T-helper 2 cell (primary cell): ENCODE data around the gene AK4.
A peak's percentile ranks its signal among the peaks of the same experiment; 100 is the strongest.
"Not testable (repeated sequence)": the region's sequence is repeated elsewhere in the genome, so short reads cannot be mapped to it uniquely, and the experiment has no call there.

Source experiments
- DNase-seq, 5 experiments: peaks; one replicate each; pipeline versions ENCODE4 v3.0.0 to v3.0.0-alpha.2; 2012 to 2022
- total RNA-seq, 2 donors: gene quantifications; one replicate each; lab custom pipeline; 2026; lab: John Stamatoyannopoulos, UW

AK4 gene
- 0.31 to 0.61 reads per million in 2 donors for total RNA-seq

DNA sequence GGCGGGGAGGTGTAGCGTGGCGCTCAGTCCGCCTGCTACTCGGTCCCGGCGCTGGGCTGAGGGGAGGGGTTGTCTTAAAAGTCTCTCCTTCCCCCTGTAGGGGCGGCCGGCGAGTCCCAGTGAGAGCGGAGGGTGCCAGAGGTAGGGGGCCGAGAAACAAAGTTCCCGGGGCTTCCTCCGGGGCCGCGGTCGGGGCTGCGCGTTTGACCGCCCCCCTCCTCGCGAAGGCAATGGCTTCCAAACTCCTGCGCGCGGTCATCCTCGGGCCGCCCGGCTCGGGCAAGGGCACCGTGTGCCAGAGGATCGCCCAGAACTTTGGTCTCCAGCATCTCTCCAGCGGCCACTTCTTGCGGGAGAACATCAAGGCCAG, at the start of gene AK4:
Gene AK4, plus strand, starts transcription at position 26 of the 370 bp plus-strand sequence. Its CDS starts 205 bp downstream, at position 231.
- DNase-seq = not testable (repeated sequence)

- no peak for DNase-seq
These were observed 44.2 kb upstream of the AK4 start for GRCh38 chr1:65103807-65104206.

DNA sequence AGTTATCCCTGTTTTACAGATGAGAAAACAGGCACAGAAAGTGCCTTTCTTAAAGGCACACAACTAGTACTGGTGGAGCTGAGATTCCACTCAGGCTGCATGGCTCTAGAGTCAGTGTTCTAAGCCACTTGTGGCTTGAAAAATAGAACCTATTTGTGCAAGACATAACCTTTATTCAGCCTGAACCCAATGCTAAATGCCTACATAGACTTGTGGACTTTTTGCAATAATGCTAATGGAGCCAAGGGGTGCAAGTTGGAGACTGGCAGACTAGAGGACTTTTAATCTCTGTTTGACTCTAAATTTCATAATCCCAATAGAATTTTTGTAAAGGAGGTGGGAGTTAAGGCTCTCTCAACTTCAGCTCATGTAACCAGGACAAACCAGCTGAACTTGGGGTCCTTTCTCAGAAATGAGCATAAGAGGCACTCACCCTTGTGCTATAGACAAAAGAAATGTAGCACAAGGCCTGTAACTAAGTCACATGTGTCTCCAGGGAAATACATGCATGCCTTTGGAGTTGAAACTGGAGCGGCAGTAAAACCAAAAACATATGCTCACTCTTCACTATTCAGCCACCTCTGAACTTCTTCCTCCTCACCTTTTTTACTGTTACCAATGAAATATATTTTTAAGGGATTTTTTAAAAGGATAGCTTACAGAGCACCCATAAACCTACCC, 43.0 kb upstream of the AK4 start:
- DNase-seq = no peak

DNA sequence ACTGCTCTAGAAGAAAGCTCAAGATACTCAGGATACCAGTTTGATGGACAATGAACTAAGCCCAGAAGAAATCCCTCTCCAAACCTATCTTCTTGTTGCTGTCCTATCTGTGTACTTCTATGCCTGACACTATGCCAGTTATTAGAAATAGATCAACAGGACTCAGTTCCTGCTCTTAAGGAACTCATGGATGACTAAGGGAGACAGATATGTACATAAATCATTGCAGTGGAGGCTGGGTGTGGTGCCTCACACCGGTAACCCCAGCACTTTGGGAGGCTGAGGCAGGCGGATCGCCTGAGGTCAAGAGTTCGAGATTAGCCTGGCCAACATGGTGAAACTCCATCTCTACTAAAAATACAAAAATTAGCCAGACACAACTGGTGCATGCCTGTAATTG, 42.4 kb upstream of the AK4 start:
- DNase-seq = no peak

DNA sequence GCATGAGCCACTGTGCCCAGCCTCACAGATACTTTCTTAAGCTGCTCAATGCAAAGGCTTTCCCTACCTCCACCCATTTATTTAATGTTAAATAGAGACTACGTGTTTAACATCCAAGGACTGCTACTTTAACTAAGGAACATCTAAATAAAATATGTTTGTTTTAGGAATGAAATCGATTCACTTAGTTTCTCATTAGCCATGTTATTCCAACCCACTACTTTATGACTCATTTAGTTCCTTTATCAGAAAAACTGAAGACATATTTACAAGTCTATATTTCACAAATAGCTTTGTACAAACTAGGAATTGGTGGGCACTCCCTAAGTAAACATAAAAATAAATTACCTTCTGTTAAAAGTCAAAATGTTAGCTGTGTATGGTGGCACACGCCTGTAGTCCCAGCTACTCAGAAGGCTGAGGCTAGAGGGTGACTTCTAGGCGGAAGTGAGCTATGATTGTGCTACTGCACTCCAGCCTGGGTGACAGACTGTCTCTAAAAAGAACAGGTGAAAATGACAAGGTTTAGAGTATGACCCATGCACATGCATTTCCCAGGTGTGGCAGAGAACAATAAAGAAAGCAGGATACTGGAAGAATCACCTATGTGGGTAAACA, 39.9 kb upstream of the AK4 start:
- DNase-seq = no peak

GRCh38 chr1:65109487-65109886, 38.5 kb upstream of the AK4 start:
- DNase-seq = no peak

DNA sequence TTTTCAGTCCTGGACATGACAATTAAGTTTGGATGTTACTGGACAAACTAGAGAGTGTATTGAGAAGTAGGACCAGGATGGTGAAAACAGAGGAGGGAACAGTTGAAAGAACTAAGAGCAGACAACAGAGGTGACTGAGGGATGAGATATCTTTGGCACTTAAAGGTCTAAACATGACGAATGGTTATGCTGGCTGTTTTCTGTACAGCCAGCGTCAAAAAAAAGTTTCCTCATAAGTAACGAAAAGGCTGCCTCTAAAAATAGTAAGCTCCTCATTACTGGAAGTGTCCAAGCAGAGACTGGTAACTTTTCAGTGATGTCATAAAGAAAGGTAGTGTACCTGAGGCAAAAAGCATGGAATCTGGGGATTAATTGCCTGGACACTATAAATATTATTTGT, 35.2 kb upstream of the AK4 start:
- DNase-seq = no peak

DNA sequence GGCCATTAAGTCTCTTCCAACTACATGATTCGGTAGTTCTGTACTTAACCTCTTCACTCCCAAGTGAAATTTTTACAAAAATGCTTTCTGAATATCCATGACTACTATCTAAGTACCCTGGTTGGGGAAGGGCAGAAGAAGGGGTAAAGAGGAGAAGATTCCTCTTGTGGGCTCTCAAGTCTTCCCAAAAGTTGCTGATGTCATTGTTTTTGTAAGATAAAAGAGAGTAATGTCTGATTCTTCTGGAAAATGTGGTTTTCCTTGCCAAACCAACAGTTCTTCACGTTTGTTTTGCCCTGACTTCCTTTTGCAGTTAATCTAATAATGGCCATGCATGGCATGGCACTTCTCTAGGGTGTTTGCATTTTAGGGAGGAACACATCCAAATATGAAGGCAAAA, 34.7 kb upstream of the AK4 start:
- no peak for DNase-seq

DNA sequence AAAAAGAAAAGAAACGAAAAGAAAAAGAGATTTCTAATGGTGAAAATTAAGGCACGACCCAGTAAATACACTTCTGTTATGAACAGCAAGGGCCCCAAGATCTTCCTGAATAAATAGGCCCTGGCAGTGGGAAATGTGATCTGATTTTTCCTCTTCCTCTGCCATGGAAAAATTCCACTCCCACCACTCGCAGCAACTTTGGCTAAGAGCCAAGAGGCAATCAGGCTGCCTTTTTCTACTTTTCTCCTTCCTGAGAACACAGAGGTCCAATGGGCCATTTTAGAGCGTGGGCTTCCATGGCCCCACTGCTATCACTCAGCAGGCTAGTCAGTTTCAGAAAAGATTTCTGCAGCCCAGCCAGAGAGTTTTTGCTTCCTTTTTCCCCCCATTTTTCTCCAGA, 33.7 kb upstream of the AK4 start:
- no peak for DNase-seq

DNA sequence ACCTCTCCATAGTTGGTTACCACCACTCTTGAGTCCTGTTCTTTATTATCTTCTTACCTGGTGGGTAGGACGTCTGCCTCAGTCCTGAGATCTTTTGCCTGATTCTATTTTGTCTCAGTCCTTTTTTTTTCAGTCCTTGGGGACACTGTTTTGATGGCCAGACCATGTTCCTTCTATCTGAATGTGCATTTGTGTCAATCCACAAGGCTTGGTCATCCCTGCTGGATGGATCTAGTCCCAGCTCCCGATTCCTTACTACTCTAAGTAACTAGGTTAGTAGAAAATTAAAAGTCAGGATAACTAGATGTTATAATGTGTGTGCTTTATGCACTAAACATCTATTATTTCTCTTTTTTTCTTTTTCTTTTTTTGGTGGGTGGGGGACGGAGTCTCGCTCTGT, 28.1 kb upstream of the AK4 start:
- DNase-seq = no peak

GRCh38 chr1:65129104-65129503, 18.9 kb upstream of the AK4 start:
- not testable (repeated sequence) for DNase-seq

GRCh38 chr1:65138524-65138923, 9.5 kb upstream of the AK4 start:
- no peak for DNase-seq

DNA sequence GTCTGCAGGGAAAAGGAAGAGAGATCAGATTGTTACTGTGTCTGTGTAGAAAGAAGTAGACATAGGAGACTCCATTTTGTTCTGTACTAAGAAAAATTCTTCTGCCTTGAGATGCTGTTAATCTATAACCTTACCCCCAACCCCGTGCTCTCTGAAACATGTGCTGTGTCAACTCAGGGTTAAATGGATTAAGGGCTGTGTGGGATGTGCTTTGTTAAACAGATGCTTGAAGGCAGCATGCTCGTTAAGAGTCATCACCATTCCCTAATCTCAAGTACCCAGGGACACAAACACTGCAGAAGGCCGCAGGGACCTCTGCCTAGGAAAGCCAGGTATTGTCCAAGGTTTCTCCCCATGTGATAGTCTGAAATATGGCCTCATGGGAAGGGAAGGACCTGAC, 8.2 kb upstream of the AK4 start:
- not testable (repeated sequence) for DNase-seq

DNA sequence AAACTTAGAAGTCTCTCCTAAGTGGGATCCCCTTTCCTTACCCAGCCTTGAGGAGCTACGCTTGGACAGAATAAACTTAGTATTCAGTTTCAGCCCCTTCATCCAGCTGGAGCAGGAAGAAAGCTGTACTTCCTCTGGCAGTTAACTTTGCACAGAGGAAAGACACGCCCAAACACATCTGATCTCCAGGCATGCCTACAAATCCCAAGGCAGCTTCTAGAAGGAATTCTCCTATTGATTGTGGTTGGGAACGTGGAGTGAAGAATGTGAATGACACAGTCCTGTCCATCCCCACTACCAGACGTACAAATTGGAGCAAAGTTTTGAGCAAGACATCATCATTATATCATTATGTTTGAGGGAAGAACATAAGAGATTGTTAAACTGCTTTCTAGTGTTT, 6.6 kb upstream of the AK4 start:
- no peak for DNase-seq

DNA sequence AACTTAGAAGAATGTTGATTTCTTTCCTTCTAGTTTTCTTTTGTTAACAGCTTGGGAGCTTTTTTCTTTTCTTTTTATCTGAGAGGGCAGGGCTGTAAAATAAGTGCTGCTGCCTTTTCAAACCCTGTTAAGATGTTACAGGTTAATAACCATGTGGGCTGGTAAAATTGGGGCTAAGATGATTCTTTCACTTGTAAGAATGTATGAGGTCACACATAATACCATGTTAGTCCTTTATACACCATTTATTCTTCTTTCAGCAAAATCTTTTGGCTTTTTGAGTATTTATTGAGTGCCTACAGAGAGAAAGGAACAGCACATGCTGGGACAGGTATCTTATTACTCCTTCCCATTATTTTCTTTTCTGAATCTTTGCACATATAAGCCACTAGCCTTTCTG, 6.1 kb upstream of the AK4 start:
- no peak for DNase-seq

- not testable (repeated sequence) for DNase-seq
These were observed 4.8 kb upstream of the AK4 start for GRCh38 chr1:65143112-65143658.

DNA sequence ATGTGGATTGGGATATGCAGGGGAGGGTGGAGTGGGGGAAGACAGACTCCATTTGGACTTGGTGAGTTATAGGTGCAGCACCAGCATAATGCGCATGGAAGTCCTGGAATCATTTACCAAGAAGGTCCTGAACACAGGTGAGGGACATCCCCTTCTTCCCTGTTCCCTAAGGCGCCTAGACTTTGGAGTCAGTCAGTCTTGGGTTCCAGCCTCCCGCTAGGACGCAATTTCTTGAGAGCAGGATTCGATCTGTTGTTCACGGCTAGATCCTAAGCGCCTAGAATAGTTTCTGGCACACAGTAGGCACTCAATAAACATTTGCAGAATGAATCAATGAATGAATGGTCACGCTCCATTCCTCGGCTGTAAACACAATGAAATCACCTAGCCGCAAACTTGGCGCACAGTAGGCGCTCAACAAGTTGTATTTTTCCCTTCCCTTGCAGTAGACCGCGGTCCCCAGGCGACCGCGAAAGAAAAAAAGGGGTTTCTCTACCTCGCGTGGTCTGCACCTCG, 1.0 kb upstream of the AK4 start:
- DNase-seq = no peak

DNA sequence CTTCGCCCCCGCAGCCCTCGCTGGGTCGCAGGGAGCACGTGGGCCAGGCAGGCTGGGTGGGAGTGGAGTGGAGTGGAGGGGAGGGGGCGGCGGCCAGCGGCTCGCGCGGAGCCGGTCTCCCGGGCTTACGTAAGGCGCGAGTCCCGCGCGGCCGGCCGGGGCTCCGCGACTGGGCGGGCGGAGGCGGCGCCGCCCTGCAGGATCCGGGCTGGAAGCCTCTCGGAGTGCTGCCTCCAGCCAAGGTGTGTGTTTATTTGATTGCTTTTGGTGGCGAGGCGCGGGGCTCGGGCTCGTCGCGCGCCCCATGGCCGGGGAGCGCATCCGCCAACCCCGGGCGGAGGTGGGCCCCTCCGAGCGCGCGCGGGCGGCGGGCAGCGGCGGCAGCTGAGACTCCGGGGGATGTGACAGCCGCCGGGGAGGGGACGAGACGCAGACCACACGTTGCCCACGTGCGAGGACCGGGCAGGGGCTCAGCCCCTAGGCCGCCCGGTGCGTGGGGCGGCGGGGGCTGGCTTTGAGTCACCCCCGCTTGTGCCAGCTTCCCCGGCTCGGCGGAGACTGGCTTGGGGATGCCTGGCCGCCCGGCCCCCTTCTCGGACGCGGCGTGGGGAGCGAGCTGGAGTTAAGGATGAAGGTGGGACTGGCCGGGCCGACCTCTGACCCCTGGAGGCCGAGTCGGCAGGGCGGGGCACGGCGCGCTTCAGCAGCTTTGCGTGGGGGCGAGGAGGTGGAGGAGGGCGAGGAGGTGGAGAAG, 402 bp upstream of the AK4 start:
- peak in 1 of 5 experiments; percentile 64 for DNase-seq

GRCh38 chr1:65148548-65149350, 746 bp downstream of the AK4 start:
- peak in 1 of 5 experiments; percentile 74 for DNase-seq

DNA sequence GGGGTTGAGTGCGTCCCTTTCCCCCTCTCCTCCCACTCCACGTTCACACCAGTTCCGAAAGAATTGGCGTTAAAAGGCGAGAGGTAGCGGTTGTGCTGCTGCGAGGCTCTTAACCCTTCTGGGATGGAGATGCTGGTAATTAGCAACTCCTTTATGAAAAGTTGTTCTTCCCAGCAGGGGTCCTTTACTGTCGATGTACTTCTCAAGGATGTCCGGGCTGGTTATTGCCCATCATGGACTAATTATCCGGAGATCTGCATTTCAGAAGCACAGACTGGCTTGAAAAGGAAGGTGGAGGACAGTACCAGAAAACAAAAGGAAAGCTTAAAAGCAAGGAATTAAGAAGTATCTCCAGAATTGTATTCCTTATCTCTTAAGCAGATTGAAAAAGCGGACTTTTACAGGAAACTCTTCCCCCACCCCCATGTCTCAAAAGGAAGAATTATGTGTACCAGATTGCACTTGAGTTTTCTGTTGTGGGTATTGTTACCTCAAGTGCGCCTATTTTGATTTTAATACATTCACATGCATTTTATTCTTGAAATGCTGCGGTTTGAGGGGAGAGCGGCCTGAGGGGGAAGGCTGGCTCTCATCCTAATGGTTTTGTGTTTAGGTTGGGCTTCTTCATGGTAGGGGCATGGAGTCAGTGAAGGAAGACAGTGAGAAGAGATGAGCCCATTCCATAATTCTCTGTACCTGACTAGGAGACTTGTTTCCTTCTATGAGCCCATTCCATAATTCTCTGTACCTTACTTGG, 1.5 kb downstream of the AK4 start:
- no peak for DNase-seq

DNA sequence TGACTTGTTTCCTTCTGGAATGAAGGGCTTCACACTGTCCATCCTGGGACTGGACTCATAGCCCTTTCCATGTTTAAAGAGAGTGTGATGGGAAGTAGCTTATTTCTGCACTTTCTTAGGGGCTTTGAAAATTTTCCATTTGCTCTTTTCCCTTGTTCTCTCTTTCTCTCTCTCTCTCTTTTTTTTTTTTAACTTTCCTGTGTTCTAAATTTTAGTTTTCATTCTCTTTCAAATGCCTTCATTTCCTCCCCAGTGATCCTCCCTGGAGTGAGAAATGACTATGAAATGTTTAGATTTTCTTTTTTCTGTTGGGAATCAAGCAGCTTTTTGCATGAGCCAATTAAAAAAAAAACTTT, 2.1 kb downstream of the AK4 start:
- no peak for DNase-seq
